OCI-M2 (cell line): ENCODE data around the gene KRTAP5-11.
"Not testable (repeated sequence)": the region's sequence is repeated elsewhere in the genome, so short reads cannot be mapped to it uniquely, and the experiment has no call there.

ENCODE experiments used
- DNase-seq: peaks from one replicate; lab custom pipeline; 2025; ENCODE audit not compliant: unreplicated experiment; lab: John Stamatoyannopoulos, UW

KRTAP5-11 gene

GRCh38 chr11:71582309-71582895 lies at the start of gene KRTAP5-11:
TSS of gene KRTAP5-11 (minus strand) at chr11:71582875. CDS start at chr11:71582837, 38 bp downstream.
- DNase-seq = no peak

- DNase-seq = not testable (repeated sequence)
Observed at GRCh38 chr11:71631551-71631950, 48.9 kb upstream of the KRTAP5-11 start.

- DNase-seq = not testable (repeated sequence)
Observed at GRCh38 chr11:71630071-71630470, 47.4 kb upstream of the KRTAP5-11 start.

- not testable (repeated sequence) for DNase-seq
Observed at GRCh38 chr11:71628943-71629342, 46.3 kb upstream of the KRTAP5-11 start.

GRCh38 chr11:71623226-71623625 lies 40.6 kb upstream of the KRTAP5-11 start:
- DNase-seq = not testable (repeated sequence)

- not testable (repeated sequence) for DNase-seq
Observed at GRCh38 chr11:71622561-71622960, 39.9 kb upstream of the KRTAP5-11 start.

GRCh38 chr11:71615003-71615402 lies 32.3 kb upstream of the KRTAP5-11 start:
- not testable (repeated sequence) for DNase-seq

- DNase-seq = not testable (repeated sequence)
Observed at GRCh38 chr11:71614366-71614917, 31.8 kb upstream of the KRTAP5-11 start.

- not testable (repeated sequence) for DNase-seq
Observed at GRCh38 chr11:71613931-71614330, 31.3 kb upstream of the KRTAP5-11 start.

GRCh38 chr11:71611218-71611910 lies 28.7 kb upstream of the KRTAP5-11 start:
- DNase-seq = not testable (repeated sequence)

- DNase-seq = not testable (repeated sequence)
Observed at GRCh38 chr11:71608272-71608671, 25.6 kb upstream of the KRTAP5-11 start.

GRCh38 chr11:71607520-71608216 lies 25.0 kb upstream of the KRTAP5-11 start:
- not testable (repeated sequence) for DNase-seq

- DNase-seq = not testable (repeated sequence)
Observed at GRCh38 chr11:71606853-71607519, 24.3 kb upstream of the KRTAP5-11 start.

GRCh38 chr11:71604798-71605488 lies 22.3 kb upstream of the KRTAP5-11 start:
- not testable (repeated sequence) for DNase-seq

- DNase-seq = not testable (repeated sequence)
Observed at GRCh38 chr11:71603221-71603620, 20.5 kb upstream of the KRTAP5-11 start.

- DNase-seq = not testable (repeated sequence)
Observed at GRCh38 chr11:71589546-71589920, 6.9 kb upstream of the KRTAP5-11 start.

GRCh38 chr11:71588822-71589545 lies 6.3 kb upstream of the KRTAP5-11 start:
- not testable (repeated sequence) for DNase-seq

- not testable (repeated sequence) for DNase-seq
Observed at GRCh38 chr11:71588314-71588713, 5.6 kb upstream of the KRTAP5-11 start.

GRCh38 chr11:71585673-71586072 lies 3.0 kb upstream of the KRTAP5-11 start:
- not testable (repeated sequence) for DNase-seq

GRCh38 chr11:71582969-71583368 lies 294 bp upstream of the KRTAP5-11 start:
- DNase-seq = not testable (repeated sequence)
